Progenitor cell of endocrine pancreas (in vitro differentiated cells): Measurements from ENCODE around the gene SLIT3. TPM values are rescaled to one million over a fixed set of nuclear protein-coding genes. Genes with fewer than 3 reads are reported as not detected.

Experiments used
- DNase-seq: peaks from one replicate; pipeline ENCODE4 v3.0.0; 2021; ENCODE audit warnings: low spot score; ENCODE audit not compliant: unreplicated experiment
- H3K27ac Mint-ChIP-seq: 2 replicates; pipeline ENCODE4 v1.8.0; 2021; ENCODE audit warnings: mild to moderate bottlenecking, moderate library complexity, mixed read lengths
- H3K27me3 Mint-ChIP-seq: 2 replicates; pipeline ENCODE4 v1.8.0; 2021; ENCODE audit warnings: mixed read lengths
- H3K36me3 Mint-ChIP-seq: 2 replicates; pipeline ENCODE4 v1.8.0; 2022; ENCODE audit warnings: mixed read lengths; ENCODE audit not compliant: insufficient read depth
- H3K4me1 Mint-ChIP-seq: 2 replicates; pipeline ENCODE4 v1.8.0; 2021; ENCODE audit warnings: low read depth, mixed read lengths
- H3K4me3 Mint-ChIP-seq: 2 replicates; pipeline ENCODE4 v1.8.0; 2021; ENCODE audit warnings: low read depth, mild to moderate bottlenecking, moderate library complexity, mixed read lengths
- H3K9me3 Mint-ChIP-seq: 2 replicates; pipeline ENCODE4 v1.8.0; 2021; ENCODE audit warnings: low read depth, mixed read lengths
- CTCF ChIP-seq: fragments of 200-600 bp; sonication (generic); IDR thresholded peaks from one replicate; pipeline ENCODE4 v1.5.0; 2021; ENCODE audit warnings: antibody characterized with exemption, mild to moderate bottlenecking; ENCODE audit not compliant: unreplicated experiment
- total RNA-seq: library from RNA; stranded (reverse); gene quantifications from 2 replicates; pipeline ENCODE4 v1.2.1, GENCODE V29; 2021

The SLIT3 gene
- total RNA-seq, 1 donor from 2014 or later, result 18.8 TPM

DNA sequence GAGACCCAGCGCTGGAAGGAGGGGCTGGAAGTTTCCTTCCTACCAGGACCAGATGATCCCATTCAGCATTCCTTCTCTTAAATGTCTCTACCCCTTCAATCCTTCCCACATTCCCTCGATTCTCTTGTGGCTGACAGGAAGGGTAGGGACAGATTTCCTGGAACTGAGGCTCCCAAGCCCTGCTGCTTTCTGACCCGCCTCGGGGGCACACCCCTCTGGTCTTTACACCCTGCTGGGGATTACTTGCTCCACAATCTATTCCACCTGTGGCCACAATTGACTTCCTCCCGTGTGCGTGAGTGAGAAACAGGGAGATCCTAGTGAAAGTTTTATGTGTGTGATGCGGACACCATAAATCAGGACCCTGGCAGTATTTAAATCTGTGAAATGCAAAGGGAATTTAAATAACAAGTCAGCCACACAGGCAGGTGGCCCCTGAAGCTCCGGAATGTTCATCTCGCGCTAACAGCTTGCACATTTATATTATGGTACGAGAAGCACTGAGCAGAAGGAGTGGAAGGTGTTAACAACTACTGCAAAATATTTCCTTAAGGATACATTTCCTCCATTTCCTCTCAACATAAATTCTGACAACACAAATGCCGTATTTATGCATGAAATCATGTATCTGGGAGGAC, 237.5 kb downstream of the SLIT3 start:
- H3K9me3 Mint-ChIP-seq, result no peaks in the 10 kb centered on the region
- TF ChIP-seq CTCF, result no peak
- H3K27ac Mint-ChIP-seq, result no peak overlapping the region
- H3K4me1 Mint-ChIP-seq, result peaks cover 8% of the 10 kb centered on the region
- no peaks in the 10 kb centered on the region for H3K36me3 Mint-ChIP-seq
- DNase-seq, result no peak
- no peak overlapping the region for H3K4me3 Mint-ChIP-seq
- peaks cover 34% of the 10 kb centered on the region for H3K27me3 Mint-ChIP-seq

DNA sequence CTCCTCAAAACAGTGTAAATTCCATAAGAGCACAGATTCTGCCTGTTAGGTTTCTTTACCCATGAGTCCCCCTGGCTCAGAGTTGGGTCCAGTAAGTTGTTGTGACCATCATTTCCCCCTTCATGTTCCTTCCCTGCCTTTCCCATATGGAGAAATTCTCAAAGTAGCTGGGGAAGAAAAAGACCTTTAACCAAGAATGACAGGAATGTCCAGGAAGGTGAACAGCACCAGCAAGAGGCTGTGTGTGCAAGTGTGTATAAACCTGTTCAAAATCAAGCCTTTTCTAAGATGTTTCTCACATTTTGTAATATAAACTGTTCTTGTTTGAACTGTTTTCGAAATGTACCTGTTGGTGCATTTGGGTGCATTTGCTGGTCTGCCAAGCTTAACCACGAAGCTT, 238.2 kb downstream of the SLIT3 start:
- Mint-ChIP-seq H3K27ac (no peak overlapping the region), H3K36me3 (no peaks in the 10 kb centered on the region), H3K4me3 (no peak overlapping the region), H3K27me3 (peaks cover 36% of the 10 kb centered on the region), H3K9me3 (no peaks in the 10 kb centered on the region), H3K4me1 (peaks cover 8% of the 10 kb centered on the region)
- no peak for TF ChIP-seq CTCF
- no peak for DNase-seq

GRCh38 chr5:169054506-169054905, 246.4 kb downstream of the SLIT3 start:
- H3K9me3 Mint-ChIP-seq, result no peaks in the 10 kb centered on the region
- TF ChIP-seq CTCF, result no peak
- no peaks in the 10 kb centered on the region for H3K36me3 Mint-ChIP-seq
- H3K27me3 Mint-ChIP-seq, result peaks cover 4% of the 10 kb centered on the region
- no peak overlapping the region for H3K4me3 Mint-ChIP-seq
- no peak for DNase-seq
- peaks cover 30% of the 10 kb centered on the region for H3K4me1 Mint-ChIP-seq
- H3K27ac Mint-ChIP-seq, result no peak overlapping the region

DNA sequence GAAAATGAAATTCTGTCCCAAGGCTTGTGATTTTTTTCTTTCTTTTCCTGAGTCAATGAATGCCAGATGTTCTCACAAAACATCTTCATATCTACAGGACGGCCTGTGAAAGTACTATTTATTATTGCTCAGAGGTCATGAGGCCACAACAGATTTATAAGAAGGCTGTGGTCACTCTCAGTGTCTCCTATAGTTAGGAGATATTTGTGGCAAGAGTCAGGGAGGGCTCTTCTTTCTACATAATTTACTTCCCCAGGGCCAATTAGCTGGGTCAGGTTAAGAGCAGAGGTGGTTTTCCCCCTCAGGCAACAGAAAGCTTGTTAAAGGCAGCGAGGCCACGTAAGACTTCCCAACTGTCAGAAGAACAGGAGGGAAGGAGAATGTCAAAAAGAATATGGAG, 248.7 kb downstream of the SLIT3 start:
- no peak for DNase-seq
- Mint-ChIP-seq H3K9me3 (no peaks in the 10 kb centered on the region), H3K4me1 (peaks cover 30% of the 10 kb centered on the region), H3K27me3 (no peaks in the 10 kb centered on the region), H3K36me3 (no peaks in the 10 kb centered on the region), H3K27ac (no peak overlapping the region), H3K4me3 (no peak overlapping the region)
- no peak for TF ChIP-seq CTCF

- Mint-ChIP-seq H3K27ac (no peak overlapping the region), H3K4me3 (no peak overlapping the region), H3K9me3 (no peaks in the 10 kb centered on the region), H3K36me3 (no peaks in the 10 kb centered on the region), H3K27me3 (no peaks in the 10 kb centered on the region), H3K4me1 (peaks cover 30% of the 10 kb centered on the region)
- DNase-seq, result no peak
- no peak for TF ChIP-seq CTCF
Measured at GRCh38 chr5:169051351-169051750, 249.6 kb downstream of the SLIT3 start.
